ENCODE measurements around the gene SARNP.

DNA sequence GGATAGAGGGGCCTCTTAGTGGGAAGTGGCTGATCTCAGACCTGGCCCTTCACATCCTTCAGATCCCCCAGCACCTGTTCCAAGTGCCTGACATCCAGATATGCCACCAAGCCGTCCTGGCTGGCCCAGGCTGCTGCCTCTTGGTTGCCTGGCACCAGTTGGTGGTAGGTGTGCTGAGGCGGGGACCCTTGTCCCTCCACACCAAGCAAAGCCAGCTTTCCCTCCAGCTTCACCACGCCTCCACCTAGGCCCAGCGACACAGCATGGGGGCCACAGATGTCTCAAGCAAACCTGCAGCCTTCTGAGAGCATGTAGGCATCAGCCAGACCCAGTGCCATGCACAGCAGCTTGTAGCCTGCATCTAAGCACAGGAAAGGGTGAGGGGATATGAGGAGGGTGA, 85.2 kb downstream of the SARNP start:
- no peak for TF ChIP-seq GABPA (IDR thresholded peaks at IDR 0.05 in 1 of 2, conservative IDR thresholded peaks at IDR 0.05 in 1 of 2)
- TF ChIP-seq, protein P1, sequence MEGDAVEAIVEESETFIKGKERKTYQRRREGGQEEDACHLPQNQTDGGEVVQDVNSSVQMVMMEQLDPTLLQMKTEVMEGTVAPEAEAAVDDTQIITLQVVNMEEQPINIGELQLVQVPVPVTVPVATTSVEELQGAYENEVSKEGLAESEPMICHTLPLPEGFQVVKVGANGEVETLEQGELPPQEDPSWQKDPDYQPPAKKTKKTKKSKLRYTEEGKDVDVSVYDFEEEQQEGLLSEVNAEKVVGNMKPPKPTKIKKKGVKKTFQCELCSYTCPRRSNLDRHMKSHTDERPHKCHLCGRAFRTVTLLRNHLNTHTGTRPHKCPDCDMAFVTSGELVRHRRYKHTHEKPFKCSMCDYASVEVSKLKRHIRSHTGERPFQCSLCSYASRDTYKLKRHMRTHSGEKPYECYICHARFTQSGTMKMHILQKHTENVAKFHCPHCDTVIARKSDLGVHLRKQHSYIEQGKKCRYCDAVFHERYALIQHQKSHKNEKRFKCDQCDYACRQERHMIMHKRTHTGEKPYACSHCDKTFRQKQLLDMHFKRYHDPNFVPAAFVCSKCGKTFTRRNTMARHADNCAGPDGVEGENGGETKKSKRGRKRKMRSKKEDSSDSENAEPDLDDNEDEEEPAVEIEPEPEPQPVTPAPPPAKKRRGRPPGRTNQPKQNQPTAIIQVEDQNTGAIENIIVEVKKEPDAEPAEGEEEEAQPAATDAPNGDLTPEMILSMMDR (IDR thresholded peaks at IDR 0.05; ENCODE audit: low read depth, low read length, missing input control): no peak
- TF ChIP-seq ZBTB33 (IDR thresholded peaks at IDR 0.05): no peak
- TF ChIP-seq ATF3 (IDR thresholded peaks at IDR 0.05): no peak
- TF ChIP-seq YY1 (IDR thresholded peaks at IDR 0.05): no peak
- no peak for TF ChIP-seq NR2F2 (IDR thresholded peaks at IDR 0.05)
- TF ChIP-seq TAF1 (conservative IDR thresholded peaks at IDR 0.05): no peak
- no peak for TF ChIP-seq SP1 (IDR thresholded peaks at IDR 0.05)
- TF ChIP-seq RAD21 (IDR thresholded peaks at IDR 0.05): no peak
- no peak for TF ChIP-seq EGR1 (IDR thresholded peaks at IDR 0.05; ENCODE audit: low read depth in 2 of 2)
- TF ChIP-seq FOXA1 (IDR thresholded peaks at IDR 0.05): no peak
